T-helper 22 cell (primary cell): ENCODE measurements around the gene DAPK2.

Experiments
- DNase-seq: peaks from one replicate; pipeline ENCODE4 v3.0.0-alpha.2; 2020; ENCODE audit warnings: low read depth

DAPK2 gene

GRCh38 chr15:63864186-63864585, 182.1 kb downstream of the DAPK2 start:
- DNase-seq = no peak

DNA sequence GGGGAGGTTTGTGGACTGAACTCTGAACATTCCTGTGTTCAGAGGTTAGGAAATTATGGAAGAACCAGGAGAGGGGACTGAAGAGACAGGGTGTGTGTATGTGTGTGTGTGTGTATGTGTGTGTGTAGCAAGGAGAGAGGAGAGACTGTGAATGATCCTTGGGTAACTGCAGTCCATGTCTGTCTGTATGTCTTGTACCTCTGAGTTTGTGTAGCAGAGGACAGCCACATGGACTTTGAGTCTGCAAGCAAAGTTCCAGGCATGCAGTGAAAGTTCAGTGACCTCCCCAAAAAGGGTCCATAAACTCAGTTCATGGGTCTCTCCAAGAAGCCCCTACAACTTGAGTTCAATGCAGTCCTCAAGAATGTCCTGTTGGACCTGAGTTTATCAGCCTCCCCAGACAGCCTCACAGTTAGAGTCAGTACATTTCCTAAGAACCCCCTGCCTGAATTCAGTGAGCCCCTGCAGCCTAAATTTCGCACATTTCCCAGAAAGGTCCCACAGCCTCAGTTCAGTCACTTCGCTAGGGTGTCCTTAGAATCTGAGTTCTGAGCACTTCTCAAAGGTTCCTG, 184.3 kb downstream of the DAPK2 start:
- DNase-seq = no peak

- no peak for DNase-seq
These were observed 185.7 kb downstream of the DAPK2 start for GRCh38 chr15:63860555-63860954.

DNA sequence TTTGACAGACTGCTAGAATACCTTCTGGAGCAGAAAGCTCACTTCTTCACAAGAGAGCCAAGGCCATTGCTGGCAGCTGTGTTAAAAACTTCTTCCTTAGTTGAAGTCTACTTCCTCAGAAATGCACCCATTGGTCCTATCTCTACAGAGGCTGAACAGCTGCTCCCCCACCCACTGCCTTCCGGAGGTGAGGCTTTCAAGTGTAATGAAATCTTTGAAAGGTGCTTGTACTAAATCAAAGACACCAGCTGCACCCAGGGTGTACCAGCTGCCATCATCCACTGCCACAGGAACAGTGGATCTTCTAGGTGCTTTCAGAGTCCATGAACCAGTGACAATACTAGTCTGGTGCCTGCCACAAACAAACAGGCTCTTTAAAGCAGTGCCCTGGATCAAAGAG, 186.1 kb downstream of the DAPK2 start:
- DNase-seq = peak; percentile 43

GRCh38 chr15:63858881-63859280, 187.4 kb downstream of the DAPK2 start:
- no peak for DNase-seq

DNA sequence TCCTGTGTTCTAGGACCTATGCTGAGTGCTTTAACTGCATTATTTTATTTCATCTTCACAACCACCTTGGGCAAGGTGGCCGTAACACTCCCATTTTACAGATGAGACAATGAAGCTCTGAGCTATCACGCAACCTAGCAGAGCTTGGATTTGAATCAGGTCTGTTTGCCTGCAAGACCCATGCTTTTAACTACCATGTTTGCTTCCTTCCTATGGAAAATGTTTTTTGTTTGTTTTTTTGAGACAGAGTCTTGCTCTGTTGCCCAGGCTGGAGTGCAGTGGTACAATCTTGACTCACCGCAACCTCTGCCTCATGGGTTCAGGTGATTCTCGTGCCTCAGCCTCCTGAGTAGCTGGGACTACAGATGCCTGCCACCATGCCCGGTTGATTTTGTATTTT, 187.8 kb downstream of the DAPK2 start:
- DNase-seq = no peak

DNA sequence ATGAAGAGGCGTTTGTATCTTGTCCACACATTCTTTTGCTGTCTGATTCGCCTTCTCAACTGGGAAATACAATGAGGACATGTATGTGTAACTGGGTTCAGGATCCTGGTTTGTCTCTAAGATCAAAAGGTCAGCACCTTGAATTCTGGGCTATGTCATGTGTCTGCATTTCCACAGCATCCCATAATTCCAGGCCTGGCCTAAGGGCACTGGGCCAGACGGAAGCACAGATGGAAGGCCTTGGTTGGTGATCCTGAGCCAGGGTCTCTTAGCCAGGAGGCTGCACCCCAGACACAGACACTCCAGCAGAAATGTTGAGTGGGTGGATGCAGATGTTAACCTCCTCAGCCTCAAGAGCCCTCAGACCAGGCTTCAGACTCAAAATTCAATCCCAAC, 188.8 kb downstream of the DAPK2 start:
- DNase-seq = no peak
